PC-9 (cell line): Measurements from ENCODE around the gene TUBB4B. TPM values are rescaled to one million over a fixed set of nuclear protein-coding genes. Genes with fewer than 3 reads are reported as not detected.
A peak's percentile ranks its signal among the peaks of the same experiment; 100 is the strongest.
"Not testable (repeated sequence)": the region's sequence is repeated elsewhere in the genome, so short reads cannot be mapped to it uniquely, and the experiment has no call there.

Experiments used
- BruUV-seq: library from RNA; stranded (reverse); fragments of 400-500 nt; replicated peaks from 2 replicates; lab custom pipeline; 2021; lab: Mats Ljungman, UMichigan
- CTCF ChIA-PET: fragments of 300-600 bp; sonication (Branson Sonifier 250); formaldehyde crosslinking; loops from one replicate; lab custom pipeline; 2022; ENCODE audit warnings: antibody characterized with exemption; lab: Charles Lee
- POLR2A ChIA-PET: fragments of 300-600 bp; sonication (Branson Sonifier 250); formaldehyde crosslinking; loops from one replicate; lab custom pipeline; 2022; ENCODE audit warnings: antibody characterized with exemption; ENCODE audit not compliant: unreplicated experiment; lab: Charles Lee
- DNase-seq, 2 experiments: peaks; one replicate each; pipeline versions ENCODE4 v3.0.0 to v3.0.0-alpha.2; 2015 to 2022; ENCODE audit warnings: mixed read lengths in 1 of 2
- H2AFZ ChIP-seq: fragments of 200-600 bp; sonication (generic); 2 replicates; pipeline ENCODE4 v1.8.1; 2017; ENCODE audit warnings: antibody characterized with exemption
- H3F3A ChIP-seq: fragments of 200-600 bp; sonication (generic); 2 replicates; pipeline ENCODE4 v1.8.1; 2017; ENCODE audit warnings: antibody characterized with exemption, mild to moderate bottlenecking, low read depth; ENCODE audit not compliant: insufficient read depth
- H3K27ac ChIP-seq: fragments of 200-600 bp; sonication (generic); 2 replicates; pipeline ENCODE4 v1.6.1; 2016; ENCODE audit warnings: mixed run types
- H3K27me3 ChIP-seq: fragments of 200-600 bp; sonication (generic); 2 replicates; pipeline ENCODE4 v1.6.1; 2016; ENCODE audit warnings: low read depth, mixed run types; ENCODE audit not compliant: insufficient read depth
- H3K36me3 ChIP-seq: fragments of 200-600 bp; sonication (generic); 2 replicates; pipeline ENCODE4 v1.6.1; 2016; ENCODE audit warnings: low read depth, mixed run types
- H3K4me1 ChIP-seq: fragments of 200-600 bp; sonication (generic); replicated peaks from 2 replicates; pipeline ENCODE4 v1.6.1; 2016; ENCODE audit warnings: mixed run types; ENCODE audit not compliant: insufficient read depth
- H3K4me2 ChIP-seq: fragments of 200-600 bp; sonication (generic); 2 replicates; pipeline ENCODE4 v1.6.1; 2017; ENCODE audit warnings: mixed run types
- H3K4me3 ChIP-seq: fragments of 200-600 bp; sonication (generic); 2 replicates; pipeline ENCODE4 v1.6.1; 2016; ENCODE audit warnings: mixed run types
- H3K79me2 ChIP-seq: fragments of 200-600 bp; sonication (generic); 2 replicates; pipeline ENCODE4 v1.6.1; 2017; ENCODE audit warnings: low read depth, mixed run types
- H3K9me2 ChIP-seq: fragments of 200-600 bp; sonication (generic); 2 replicates; pipeline ENCODE4 v1.8.1; 2017; ENCODE audit warnings: mild to moderate bottlenecking; ENCODE audit not compliant: insufficient read depth
- H3K9me3 ChIP-seq: fragments of 200-600 bp; sonication (generic); 2 replicates; pipeline ENCODE4 v1.8.1; 2016; ENCODE audit warnings: low read depth; ENCODE audit not compliant: insufficient read depth
- H4K20me1 ChIP-seq: fragments of 200-600 bp; sonication (generic); 2 replicates; pipeline ENCODE4 v1.8.1; 2017; ENCODE audit not compliant: insufficient read depth
- EZH2 ChIP-seq: fragments of 200-600 bp; sonication (generic); IDR thresholded peaks from 2 replicates; pipeline ENCODE4 v1.8.0; 2017; ENCODE audit warnings: antibody characterized with exemption, low read depth
- intact Hi-C: fragments of 100-400 bp; cut with micrococcal nuclease; formaldehyde crosslinking; loops from one replicate; pipeline ENCODE4 v1.10.0; 2022; ENCODE audit not compliant: unreplicated experiment
- total RNA-seq: library from RNA; stranded (reverse); gene quantifications from 2 replicates; pipeline ENCODE4 v1.2.3, GENCODE V29; 2021
- TF ChIP-seq, protein P1 (sequence below): fragments of 200-600 bp; sonication (generic); conservative IDR thresholded peaks from 2 replicates; pipeline ENCODE4 v1.6.1; 2017; ENCODE audit warnings: mixed run types, antibody characterized with exemption, mild to moderate bottlenecking, moderate library complexity

The TUBB4B gene
- total RNA-seq, 1 experiment from 2014 or later: 494 TPM

DNA sequence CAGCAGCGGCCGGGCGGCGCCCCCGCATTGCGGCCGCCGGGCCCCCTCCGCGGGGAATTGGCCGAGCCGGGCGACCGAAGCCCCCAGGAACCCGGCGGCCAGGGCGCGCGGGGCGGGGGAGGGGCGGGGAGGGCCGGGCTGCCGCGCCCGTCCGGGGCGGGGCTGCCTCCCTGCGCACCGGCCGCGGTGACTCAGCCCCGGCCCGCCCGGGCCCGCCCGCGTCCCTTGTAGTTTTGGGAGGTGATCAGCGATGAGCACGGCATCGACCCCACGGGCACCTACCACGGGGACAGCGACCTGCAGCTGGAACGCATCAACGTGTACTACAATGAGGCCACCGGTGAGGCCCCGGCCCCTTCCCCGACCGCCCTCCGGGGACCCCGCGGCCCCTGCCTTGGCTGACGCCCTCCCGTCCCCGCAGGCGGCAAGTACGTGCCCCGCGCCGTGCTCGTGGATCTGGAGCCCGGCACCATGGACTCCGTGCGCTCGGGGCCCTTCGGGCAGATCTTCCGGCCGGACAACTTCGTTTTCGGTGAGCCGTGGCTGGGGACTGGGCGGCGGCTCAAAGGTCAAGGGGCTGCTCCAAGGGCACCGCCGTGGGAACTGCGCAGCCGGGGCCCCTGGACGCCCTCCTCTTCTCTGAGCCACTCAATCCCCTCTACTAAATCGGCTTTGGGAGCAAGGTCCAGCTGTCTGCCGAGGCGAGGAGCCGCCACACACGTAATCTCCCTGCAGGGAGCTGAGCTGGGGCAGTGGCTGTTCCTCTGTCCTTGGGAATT lies 592 bp downstream of the TUBB4B start:
- peaks cover 40% of the 10 kb centered on the region for H3F3A ChIP-seq
- no TSS peak for BruUV-seq
- no peak overlapping the region for H2AFZ ChIP-seq
- H3K9me2 ChIP-seq: no peaks in the 10 kb centered on the region
- peak overlapping the region; percentile 99 for H3K4me2 ChIP-seq
- peaks cover 38% of the 10 kb centered on the region for H3K4me1 ChIP-seq
- H3K79me2 ChIP-seq: peaks cover 56% of the 10 kb centered on the region
- H3K27me3 ChIP-seq: no peaks in the 10 kb centered on the region
- H3K4me3 ChIP-seq: peak overlapping the region; percentile 97
- CTCF ChIA-PET: interaction anchor here (0.6 to 0.7 kb wide), 2 partner anchors 43 to 112 kb away, joined by 3 to 4 read pairs; no protein-coding TSS in a partner anchor
- POLR2A ChIA-PET: interaction anchor here (0.5 to 1.8 kb wide), 5 partner anchors 13 to 169 kb away, joined by 4 to 19 read pairs (median 7); partner anchors contain the start of gene NELFB
- peaks cover 29% of the 10 kb centered on the region for H4K20me1 ChIP-seq
- intact Hi-C loops: loop anchor here (2.0 to 5.0 kb wide), 3 partner anchors 35 to 449 kb away; partner anchors contain the start of genes TMEM141 and TOR4A
- peaks cover 21% of the 10 kb centered on the region; the same call in 1 of the 2 replicates for H3K36me3 ChIP-seq
- DNase-seq: peak; percentile 46 to 67
- peak overlapping the region; percentile 73 for H3K27ac ChIP-seq
- no peaks in the 10 kb centered on the region for H3K9me3 ChIP-seq
- no peak for TF ChIP-seq EZH2
- TF ChIP-seq, protein P1, sequence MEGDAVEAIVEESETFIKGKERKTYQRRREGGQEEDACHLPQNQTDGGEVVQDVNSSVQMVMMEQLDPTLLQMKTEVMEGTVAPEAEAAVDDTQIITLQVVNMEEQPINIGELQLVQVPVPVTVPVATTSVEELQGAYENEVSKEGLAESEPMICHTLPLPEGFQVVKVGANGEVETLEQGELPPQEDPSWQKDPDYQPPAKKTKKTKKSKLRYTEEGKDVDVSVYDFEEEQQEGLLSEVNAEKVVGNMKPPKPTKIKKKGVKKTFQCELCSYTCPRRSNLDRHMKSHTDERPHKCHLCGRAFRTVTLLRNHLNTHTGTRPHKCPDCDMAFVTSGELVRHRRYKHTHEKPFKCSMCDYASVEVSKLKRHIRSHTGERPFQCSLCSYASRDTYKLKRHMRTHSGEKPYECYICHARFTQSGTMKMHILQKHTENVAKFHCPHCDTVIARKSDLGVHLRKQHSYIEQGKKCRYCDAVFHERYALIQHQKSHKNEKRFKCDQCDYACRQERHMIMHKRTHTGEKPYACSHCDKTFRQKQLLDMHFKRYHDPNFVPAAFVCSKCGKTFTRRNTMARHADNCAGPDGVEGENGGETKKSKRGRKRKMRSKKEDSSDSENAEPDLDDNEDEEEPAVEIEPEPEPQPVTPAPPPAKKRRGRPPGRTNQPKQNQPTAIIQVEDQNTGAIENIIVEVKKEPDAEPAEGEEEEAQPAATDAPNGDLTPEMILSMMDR: no peak

DNA sequence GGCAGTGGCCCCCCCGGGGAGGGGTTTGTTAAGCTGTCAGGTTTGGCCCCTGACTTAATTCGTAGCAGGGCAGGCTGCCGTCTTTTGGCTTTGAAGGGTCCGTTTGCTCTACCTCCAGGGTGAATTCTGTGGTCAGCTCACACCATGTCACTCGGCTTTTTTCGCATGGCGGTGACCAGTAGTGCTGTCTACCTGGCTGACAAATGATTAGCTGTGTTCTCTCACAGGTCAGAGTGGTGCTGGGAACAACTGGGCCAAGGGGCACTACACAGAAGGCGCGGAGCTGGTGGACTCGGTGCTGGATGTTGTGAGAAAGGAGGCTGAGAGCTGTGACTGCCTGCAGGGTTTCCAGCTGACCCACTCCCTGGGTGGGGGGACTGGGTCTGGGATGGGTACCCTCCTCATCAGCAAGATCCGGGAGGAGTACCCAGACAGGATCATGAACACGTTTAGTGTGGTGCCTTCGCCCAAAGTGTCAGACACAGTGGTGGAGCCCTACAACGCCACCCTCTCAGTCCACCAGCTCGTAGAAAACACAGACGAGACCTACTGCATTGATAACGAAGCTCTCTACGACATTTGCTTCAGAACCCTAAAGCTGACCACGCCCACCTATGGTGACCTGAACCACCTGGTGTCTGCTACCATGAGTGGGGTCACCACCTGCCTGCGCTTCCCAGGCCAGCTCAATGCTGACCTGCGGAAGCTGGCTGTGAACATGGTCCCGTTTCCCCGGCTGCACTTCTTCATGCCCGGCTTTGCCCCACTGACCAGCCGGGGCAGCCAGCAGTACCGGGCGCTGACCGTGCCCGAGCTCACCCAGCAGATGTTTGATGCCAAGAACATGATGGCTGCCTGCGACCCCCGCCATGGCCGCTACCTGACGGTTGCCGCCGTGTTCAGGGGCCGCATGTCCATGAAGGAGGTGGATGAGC lies 1.4 kb downstream of the TUBB4B start:
- Histone ChIP-seq H3K4me2 (peak overlapping the region; percentile 99), H3K9me3 (no peaks in the 10 kb centered on the region), H4K20me1 (peaks cover 29% of the 10 kb centered on the region), H3K36me3 (peaks cover 21% of the 10 kb centered on the region; the same call in 1 of the 2 replicates), H3F3A (peaks cover 40% of the 10 kb centered on the region), H3K4me3 (peak overlapping the region; percentile 97), H2AFZ (no peak overlapping the region), H3K9me2 (no peaks in the 10 kb centered on the region), H3K27ac (peak overlapping the region; percentile 46), H3K79me2 (peaks cover 48% of the 10 kb centered on the region), H3K4me1 (peaks cover 34% of the 10 kb centered on the region), H3K27me3 (no peaks in the 10 kb centered on the region)
- ChIA-PET POLR2A (interaction anchor here (0.6 to 1.0 kb wide), 2 partner anchors 12 to 34 kb away, joined by 4 to 7 read pairs; partner anchors contain the start of gene TOR4A), CTCF (interaction anchor here (0.6 kb wide), 1 partner anchor 113 kb away, joined by 4 read pairs; no protein-coding TSS in a partner anchor)
- TF ChIP-seq, protein P1: no peak
- TF ChIP-seq EZH2: no peak
- intact Hi-C loops: loop anchor here (1.0 to 5.0 kb wide), 3 partner anchors 20 to 450 kb away; partner anchors contain the start of genes RNF208 and TMEM141
- TSS peak; percentile 56 for BruUV-seq
- DNase-seq: no peak

DNA sequence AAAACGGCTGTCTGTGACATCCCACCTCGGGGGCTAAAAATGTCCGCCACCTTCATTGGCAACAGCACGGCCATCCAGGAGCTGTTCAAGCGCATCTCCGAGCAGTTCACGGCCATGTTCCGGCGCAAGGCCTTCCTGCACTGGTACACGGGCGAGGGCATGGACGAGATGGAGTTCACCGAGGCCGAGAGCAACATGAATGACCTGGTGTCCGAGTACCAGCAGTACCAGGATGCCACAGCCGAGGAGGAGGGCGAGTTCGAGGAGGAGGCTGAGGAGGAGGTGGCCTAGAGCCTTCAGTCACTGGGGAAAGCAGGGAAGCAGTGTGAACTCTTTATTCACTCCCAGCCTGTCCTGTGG lies 2.2 kb downstream of the TUBB4B start:
- Histone ChIP-seq H3K79me2 (peaks cover 44% of the 10 kb centered on the region), H3K4me2 (peak overlapping the region; percentile 99; the same call in 1 of the 2 replicates), H3K4me1 (peaks cover 31% of the 10 kb centered on the region), H4K20me1 (peaks cover 29% of the 10 kb centered on the region), H3K36me3 (peaks cover 21% of the 10 kb centered on the region; the same call in 1 of the 2 replicates), H3F3A (peaks cover 40% of the 10 kb centered on the region)
- CTCF ChIA-PET, H2AFZ ChIP-seq, H3K27me3 ChIP-seq, H3K27ac ChIP-seq, H3K9me3 ChIP-seq, H3K9me2 ChIP-seq, DNase-seq, H3K4me3 ChIP-seq, BruUV-seq: not testable (repeated sequence)
- intact Hi-C loops: loop anchor here (1.0 to 5.0 kb wide), 3 partner anchors 21 to 451 kb away; partner anchors contain the start of genes RNF208 and TMEM141
- POLR2A ChIA-PET: interaction anchor here (0.6 kb wide), 1 partner anchor 10 kb away, joined by 3 read pairs; no protein-coding TSS in a partner anchor
